GM19324 (cell line): Measurements from ENCODE around the gene TMEM131L.
"Not testable (repeated sequence)": the region's sequence is repeated elsewhere in the genome, so short reads cannot be mapped to it uniquely, and the experiment has no call there.

ENCODE experiments used
- ATAC-seq: cut with Tn5 transposase; IDR thresholded peaks from one replicate; pipeline ENCODE4 v1.9.1; 2021; ENCODE audit warnings: mild to moderate bottlenecking, moderate library complexity; ENCODE audit not compliant: unreplicated experiment, low FRiP score

Gene TMEM131L

GRCh38 chr4:153466081-153466948, at the start of gene TMEM131L:
TMEM131L (plus strand) TSS chr4:153466360; CDS start chr4:153466398, 38 bp downstream.
- peak; percentile 59 for ATAC-seq

- not testable (repeated sequence) for ATAC-seq
Observed at GRCh38 chr4:153416456-153416855, 49.7 kb upstream of the TMEM131L start.

GRCh38 chr4:153418121-153418520, 48.0 kb upstream of the TMEM131L start:
- no peak for ATAC-seq

- no peak for ATAC-seq
Observed at GRCh38 chr4:153418558-153418957, 47.6 kb upstream of the TMEM131L start.

GRCh38 chr4:153419029-153419428, 47.1 kb upstream of the TMEM131L start:
- no peak for ATAC-seq

GRCh38 chr4:153419673-153420278, 46.4 kb upstream of the TMEM131L start:
- no peak for ATAC-seq

- no peak for ATAC-seq
Observed at GRCh38 chr4:153420361-153420760, 45.8 kb upstream of the TMEM131L start.

- ATAC-seq = no peak
Observed at GRCh38 chr4:153421941-153422340, 44.2 kb upstream of the TMEM131L start.

- ATAC-seq = no peak
Observed at GRCh38 chr4:153426207-153426885, 39.8 kb upstream of the TMEM131L start.

GRCh38 chr4:153427363-153428071, 38.6 kb upstream of the TMEM131L start:
- ATAC-seq = no peak

GRCh38 chr4:153428941-153429475, 37.2 kb upstream of the TMEM131L start:
- no peak for ATAC-seq

- peak; percentile 89 for ATAC-seq
Observed at GRCh38 chr4:153432965-153433753, 33.0 kb upstream of the TMEM131L start.

- ATAC-seq = no peak
Observed at GRCh38 chr4:153433754-153434105, 32.4 kb upstream of the TMEM131L start.

- ATAC-seq = no peak
Observed at GRCh38 chr4:153434190-153434589, 32.0 kb upstream of the TMEM131L start.

- peak; percentile 62 for ATAC-seq
Observed at GRCh38 chr4:153438916-153439756, 27.0 kb upstream of the TMEM131L start.

- ATAC-seq = peak; percentile 11
Observed at GRCh38 chr4:153439831-153440230, 26.3 kb upstream of the TMEM131L start.

- no peak for ATAC-seq
Observed at GRCh38 chr4:153440475-153440874, 25.7 kb upstream of the TMEM131L start.

GRCh38 chr4:153447175-153447905, 18.8 kb upstream of the TMEM131L start:
- no peak for ATAC-seq
